Endothelial cell (in vitro differentiated cells): ENCODE measurements around the gene SLC35A1. TPM values are rescaled to one million over a fixed set of nuclear protein-coding genes. Genes with fewer than 3 reads are reported as not detected.

Experiments used
- DNase-seq: peaks from one replicate; pipeline ENCODE4 v3.0.0; 2021; ENCODE audit warnings: low spot score
- H3K27ac Mint-ChIP-seq: one replicate; pipeline ENCODE4 v1.8.0; 2021; ENCODE audit warnings: mixed read lengths, inconsistent platforms; ENCODE audit not compliant: unreplicated experiment
- H3K27me3 Mint-ChIP-seq: one replicate; pipeline ENCODE4 v1.8.0; 2021; ENCODE audit warnings: mild to moderate bottlenecking, moderate library complexity, mixed read lengths, inconsistent platforms; ENCODE audit not compliant: unreplicated experiment
- H3K36me3 Mint-ChIP-seq: one replicate; pipeline ENCODE4 v1.8.0; 2021; ENCODE audit warnings: mild to moderate bottlenecking, low read depth, mixed read lengths, inconsistent platforms; ENCODE audit not compliant: unreplicated experiment
- H3K4me1 Mint-ChIP-seq: one replicate; pipeline ENCODE4 v1.8.0; 2021; ENCODE audit warnings: mild to moderate bottlenecking, mixed read lengths, inconsistent platforms; ENCODE audit not compliant: unreplicated experiment
- H3K4me3 Mint-ChIP-seq: one replicate; pipeline ENCODE4 v1.8.0; 2021; ENCODE audit warnings: mild to moderate bottlenecking, mixed read lengths, inconsistent platforms; ENCODE audit not compliant: unreplicated experiment
- H3K9me3 Mint-ChIP-seq: one replicate; pipeline ENCODE4 v1.8.0; 2021; ENCODE audit warnings: mixed read lengths, inconsistent platforms; ENCODE audit not compliant: unreplicated experiment
- CTCF ChIP-seq: fragments of 200-600 bp; sonication (generic); IDR thresholded peaks from one replicate; pipeline ENCODE4 v1.5.0; 2021; ENCODE audit warnings: antibody characterized with exemption; ENCODE audit not compliant: unreplicated experiment
- total RNA-seq: library from RNA; stranded (reverse); fragmentation: NEBNext Ultra II Directional; extraction: Animal tissue kit (Norgen Biotek cat#: 25700); gene quantifications from one replicate; pipeline ENCODE4 v1.2.1, GENCODE V29; 2021; ENCODE audit not compliant: unreplicated experiment

SLC35A1 gene
- total RNA-seq, 1 donor from 2014 or later = 19.1 TPM

GRCh38 chr6:87561017-87561416 is 88.2 kb downstream of the SLC35A1 start:
- Mint-ChIP-seq H3K9me3 (no peaks in the 10 kb centered on the region), H3K27ac (no peak overlapping the region), H3K27me3 (no peaks in the 10 kb centered on the region), H3K36me3 (peaks cover 4% of the 10 kb centered on the region), H3K4me1 (no peaks in the 10 kb centered on the region), H3K4me3 (no peak overlapping the region)
- TF ChIP-seq CTCF = no peak
- DNase-seq = no peak

Other genes with a start within 250 kb of the SLC35A1 start
- 11.6 TPM for gene SMIM8, start 150.4 kb upstream of the SLC35A1 start, total RNA-seq
- 0.18 TPM for gene GJB7, start 143.7 kb upstream of the SLC35A1 start, total RNA-seq
- 4.0 TPM for gene C6orf163, start 128.2 kb upstream of the SLC35A1 start, total RNA-seq
- 0.54 TPM for gene CFAP206, start 65.0 kb upstream of the SLC35A1 start, total RNA-seq
- 45.8 TPM for gene RARS2, start 117.0 kb downstream of the SLC35A1 start, total RNA-seq
- gene ORC3, start 117.2 kb downstream of the SLC35A1 start, total RNA-seq = 22.5 TPM
- 59.3 TPM for gene AKIRIN2, start 229.3 kb downstream of the SLC35A1 start, total RNA-seq